Ecto neural progenitor cell (in vitro differentiated cells): ENCODE measurements around the gene GNAT1.

Source experiments
- DNase-seq: peaks from one replicate; pipeline ENCODE4 v3.0.0-alpha.2; 2018; ENCODE audit warnings: low spot score

GNAT1 gene

GRCh38 chr3:50163572-50164455, 27.6 kb upstream of the GNAT1 start:
- no peak for DNase-seq

DNA sequence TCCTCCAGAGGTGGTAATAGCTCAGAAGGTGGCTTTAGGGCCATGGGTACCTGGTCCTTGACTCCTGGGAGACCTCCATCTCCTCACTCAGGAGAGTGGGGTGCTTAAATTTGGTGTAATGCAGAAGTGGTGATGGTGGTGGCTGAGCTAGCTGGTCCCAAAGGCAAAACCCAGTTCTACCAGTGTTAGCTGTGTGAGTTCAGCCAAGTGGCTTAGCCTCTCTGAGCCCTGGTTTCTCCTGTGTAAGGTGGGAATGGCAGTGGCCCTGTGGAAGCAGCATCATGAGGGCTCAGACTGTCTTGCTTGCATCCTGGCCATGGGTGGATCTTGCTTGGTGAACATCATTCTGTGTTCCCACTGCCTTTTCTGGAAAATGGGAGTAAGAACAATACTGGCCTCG, 26.9 kb upstream of the GNAT1 start:
- no peak for DNase-seq

- DNase-seq, result no peak
Observed at GRCh38 chr3:50164984-50165909, 26.2 kb upstream of the GNAT1 start.

DNA sequence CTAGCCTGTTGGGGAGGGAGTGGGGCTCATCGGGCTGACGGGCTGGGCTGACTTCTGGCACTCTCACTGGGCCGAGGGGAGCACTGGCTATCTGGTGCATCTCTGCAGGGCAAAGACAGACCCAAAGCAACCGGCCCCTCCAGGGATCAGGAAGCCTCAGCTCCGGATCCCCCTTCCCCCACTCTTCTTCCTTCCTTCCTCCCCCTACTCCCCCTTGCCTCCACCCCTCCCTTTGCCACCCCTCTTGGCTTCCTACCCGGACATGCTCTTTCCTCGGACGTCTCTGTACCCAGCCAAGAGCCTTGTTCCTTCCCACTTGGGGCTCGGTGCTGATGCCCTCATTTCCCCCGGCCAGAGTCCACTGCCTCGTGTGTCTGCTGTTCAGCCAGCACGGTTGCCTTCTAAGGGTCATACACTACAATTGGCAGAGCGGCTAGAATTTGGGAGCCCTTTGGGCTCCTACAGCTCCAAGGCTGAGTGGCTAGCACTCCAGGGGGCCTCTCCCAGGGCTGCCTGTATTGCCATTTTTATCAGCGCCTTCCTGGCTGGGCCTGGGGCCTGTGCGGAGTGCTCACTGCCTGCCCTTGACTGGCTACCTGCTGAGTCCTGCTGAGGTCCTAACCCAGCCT, 25.4 kb upstream of the GNAT1 start:
- DNase-seq, result no peak

DNA sequence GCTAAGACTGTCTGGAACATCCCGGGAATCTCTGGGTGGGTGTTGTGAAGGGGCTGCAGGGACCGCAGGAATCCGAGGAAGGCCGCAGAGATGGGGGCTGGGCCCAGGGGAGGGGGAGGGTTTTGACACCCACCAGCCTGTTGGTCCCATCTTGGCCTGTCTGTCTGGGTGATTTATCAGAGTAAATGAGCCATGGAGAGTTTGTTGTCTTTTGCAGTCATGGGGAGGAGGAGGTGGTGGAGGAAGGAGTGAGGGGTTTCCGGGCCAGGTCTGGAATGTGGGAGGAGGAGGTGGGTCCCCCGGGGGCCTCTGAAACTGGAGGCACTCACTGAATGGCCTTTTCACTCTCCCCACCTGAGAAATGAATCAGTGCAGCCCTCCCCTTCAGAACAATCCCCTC, 24.8 kb upstream of the GNAT1 start:
- DNase-seq, result no peak

DNA sequence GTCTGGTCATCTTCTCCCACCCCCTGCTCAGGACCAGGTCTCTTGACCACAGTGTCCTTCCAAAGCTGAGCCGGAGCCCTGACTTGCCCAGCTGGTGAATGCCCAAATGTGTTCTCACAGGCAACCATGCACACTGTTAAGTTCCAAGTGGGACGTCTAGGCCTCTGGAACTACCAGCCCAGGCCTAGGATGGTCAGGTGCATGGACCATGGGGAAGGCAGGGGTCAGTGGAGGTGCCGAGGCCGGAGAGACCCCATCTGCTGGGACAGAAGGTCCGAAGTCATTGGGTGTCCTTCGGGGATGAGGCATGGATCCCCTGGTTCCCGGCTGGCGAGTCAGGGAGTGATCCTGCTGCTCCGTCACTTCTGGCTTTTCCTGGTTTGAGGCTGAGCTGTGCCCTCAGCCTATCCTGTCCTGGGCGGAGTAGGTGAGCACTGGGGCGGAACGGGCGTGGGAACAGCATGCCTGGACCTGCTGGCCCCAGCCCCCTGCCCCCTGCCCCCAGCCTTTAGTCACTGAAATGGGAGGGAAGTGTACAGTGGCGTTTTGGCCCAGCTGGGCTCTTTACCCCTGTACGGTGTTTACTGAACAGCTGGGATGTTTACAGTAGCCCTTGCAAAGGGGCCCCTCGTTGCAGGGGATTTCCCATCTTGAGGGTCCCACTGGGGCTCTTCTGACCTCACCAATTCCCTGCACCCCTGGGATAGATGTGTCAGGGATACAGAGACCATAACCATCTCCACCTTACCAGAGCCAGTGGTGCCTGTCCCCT, 24.2 kb upstream of the GNAT1 start:
- peak; percentile 79 for DNase-seq

DNA sequence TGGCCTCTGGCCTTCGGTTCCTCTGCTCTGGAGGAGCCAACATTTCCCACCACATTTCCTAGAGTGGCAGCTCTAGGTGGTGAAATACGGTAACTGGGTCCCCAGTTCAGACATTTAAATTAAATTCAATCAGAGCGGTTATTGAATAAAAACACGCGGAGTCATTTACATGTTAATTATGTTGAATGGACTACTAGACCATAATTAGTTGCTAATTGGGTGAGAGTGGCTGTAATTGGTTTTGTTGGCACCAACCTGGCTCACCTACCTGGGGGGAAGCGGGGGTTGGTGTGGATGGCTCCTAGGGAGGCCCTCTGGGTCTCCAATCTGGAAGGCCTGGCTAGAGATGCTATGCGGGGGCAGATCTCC, 23.6 kb upstream of the GNAT1 start:
- no peak for DNase-seq

GRCh38 chr3:50168388-50168787, 23.0 kb upstream of the GNAT1 start:
- DNase-seq, result peak; percentile 77

DNA sequence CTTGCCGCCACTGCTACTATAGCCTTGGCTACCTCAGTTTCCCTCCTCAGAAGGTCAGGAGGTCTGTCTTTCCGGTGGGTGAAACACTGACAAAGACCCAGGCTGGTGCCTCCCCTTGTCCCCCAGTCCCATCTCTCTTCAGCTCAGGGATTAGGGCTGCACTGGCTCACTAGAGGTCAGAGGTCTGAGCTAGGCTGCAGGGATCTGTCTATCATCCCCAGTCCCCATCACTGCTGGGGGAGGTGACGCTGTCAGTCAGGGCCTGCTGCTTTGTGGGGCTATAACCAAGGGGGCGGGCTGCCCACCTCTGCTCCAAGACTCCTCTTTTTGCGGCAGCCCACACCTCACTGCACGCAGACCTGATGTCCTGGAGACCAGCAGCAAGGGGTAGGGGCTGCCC, 22.6 kb upstream of the GNAT1 start:
- peak; percentile 77 for DNase-seq

DNA sequence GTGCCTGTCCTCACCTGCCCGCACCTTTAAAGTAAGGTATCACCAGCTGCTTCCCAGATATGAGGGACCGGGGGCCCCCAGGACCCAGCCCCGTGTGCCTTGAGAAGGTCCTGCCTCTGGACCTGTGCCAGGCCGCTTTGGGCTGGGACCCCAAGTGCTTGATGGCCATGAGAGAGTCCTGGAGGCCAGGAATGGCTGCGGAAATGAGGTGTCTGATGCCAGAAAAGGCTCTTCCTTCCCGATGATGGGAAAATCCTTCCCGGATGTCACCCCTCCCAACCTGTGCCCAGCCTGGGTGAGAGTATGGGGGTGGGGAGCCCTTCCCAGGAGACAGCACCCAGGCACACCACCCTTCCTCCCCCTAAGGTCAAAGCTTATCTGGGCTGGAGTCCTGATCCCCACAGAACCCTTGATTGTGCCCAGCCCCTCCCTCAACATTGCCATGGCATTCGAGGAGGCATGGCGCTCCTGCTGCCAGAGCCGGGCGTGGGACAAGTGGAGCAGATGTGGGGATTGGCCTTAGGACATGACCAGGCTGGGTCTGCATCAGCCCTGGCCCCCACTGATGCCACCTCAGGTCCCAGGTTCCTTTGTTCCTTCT, 22.1 kb upstream of the GNAT1 start:
- DNase-seq, result no peak

- no peak for DNase-seq
Observed at GRCh38 chr3:50169858-50170257, 21.6 kb upstream of the GNAT1 start.

DNA sequence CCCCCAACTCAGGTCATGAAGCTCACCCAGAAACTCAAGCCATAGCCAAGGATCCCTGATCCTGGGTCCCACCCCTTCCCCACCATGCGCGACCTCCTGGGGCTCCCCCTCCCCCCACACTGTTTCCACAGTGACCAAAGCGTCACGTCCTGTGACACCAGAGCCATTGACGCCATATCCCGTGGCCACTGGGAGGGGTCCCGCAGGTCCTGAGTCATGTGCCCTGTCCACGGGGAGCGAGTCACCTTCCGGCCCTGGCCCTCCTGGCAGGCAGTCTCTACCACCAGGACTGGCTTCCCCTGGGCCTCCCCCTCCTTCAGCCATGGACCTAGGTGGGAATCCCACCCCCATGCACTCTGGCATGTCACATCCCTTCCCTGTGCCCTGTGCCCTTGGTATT, 20.7 kb upstream of the GNAT1 start:
- no peak for DNase-seq

DNA sequence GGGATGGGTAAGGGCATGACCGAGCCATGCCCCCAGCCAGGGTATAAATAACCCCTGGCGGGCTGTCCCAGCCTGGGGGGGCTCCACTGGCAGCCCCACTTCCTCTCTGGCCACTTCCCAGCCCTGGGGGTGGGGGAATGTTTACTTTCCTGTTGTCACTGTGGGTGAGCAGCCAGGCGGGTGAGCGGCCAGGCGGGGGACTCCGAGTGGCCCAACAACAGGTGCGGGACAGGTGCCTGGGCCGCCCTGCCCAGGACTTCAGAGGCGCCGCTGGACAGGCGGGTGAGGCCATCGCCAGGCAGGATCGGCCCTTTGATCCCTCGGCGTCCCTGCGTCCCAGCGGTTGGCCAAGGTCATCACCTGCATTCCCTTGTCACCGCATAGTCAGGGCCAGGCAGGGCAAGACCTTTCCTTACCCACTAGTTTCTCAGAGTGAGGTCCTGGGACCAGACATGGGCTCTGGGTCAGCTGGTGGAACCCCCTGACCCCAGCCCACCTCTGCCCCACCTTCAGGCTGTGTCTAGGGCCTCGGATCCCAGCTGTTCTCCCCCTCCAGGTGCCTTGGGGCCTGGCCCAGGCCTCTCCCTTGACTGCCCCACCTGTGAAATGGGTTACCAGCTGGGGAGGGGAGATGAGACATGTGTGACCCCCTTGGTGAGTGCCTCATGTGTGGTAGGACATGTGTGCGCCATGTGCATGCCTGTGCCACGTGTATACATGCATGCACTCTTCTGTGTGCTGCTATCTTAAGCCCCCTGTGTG, 19.7 kb upstream of the GNAT1 start:
- no peak for DNase-seq

DNA sequence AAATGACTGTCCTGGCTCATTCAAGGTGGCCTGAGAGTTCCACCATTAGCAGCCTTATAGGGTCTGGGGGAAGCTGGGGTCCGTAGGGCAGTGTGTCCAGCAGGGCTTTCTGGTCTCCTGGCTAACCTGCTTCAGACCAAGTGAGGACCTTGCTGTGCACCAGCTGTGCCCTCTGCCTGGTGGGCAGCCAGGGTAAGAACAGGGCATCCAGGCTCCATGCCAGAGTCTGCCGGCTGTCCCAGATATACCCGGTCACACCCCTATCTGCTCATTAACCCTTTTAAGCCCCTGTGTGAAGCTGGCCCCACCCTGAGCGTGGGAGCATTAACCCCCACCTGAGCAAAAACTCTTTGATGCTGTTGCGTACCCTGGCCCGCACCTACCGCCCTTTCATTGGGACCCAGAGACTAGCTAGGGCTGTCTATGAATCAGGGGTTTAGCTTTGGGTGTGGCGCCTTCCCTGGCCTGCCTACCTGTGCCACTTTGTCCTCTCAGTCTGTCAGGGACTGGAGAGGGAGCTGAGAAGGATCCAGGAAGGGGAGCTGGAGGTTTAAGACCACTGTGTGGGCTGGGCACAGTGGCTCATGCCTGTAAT, 18.7 kb upstream of the GNAT1 start:
- no peak for DNase-seq

- no peak for DNase-seq
Observed at GRCh38 chr3:50173685-50174516, 17.5 kb upstream of the GNAT1 start.

DNA sequence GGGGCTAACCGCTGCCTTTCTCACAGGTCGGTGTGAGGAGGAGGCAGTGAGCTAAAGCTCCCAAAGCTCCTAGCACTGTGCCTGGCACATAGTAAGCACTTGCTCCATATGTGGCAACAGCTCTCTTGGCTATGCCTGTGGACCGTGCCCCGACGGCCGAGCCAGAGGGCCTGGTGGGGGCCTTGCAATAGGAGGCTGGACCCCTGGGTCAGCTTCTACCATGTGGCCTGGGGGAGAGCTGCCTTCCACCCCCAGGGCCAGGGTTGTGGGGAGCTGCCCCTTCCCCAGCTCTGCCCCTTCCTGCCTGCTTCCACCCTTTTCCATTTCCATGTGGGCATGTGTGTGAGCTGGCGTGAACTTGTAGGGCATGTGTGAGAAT, 16.9 kb upstream of the GNAT1 start:
- no peak for DNase-seq

- no peak for DNase-seq
Observed at GRCh38 chr3:50174947-50175524, 16.4 kb upstream of the GNAT1 start.

- no peak for DNase-seq
Observed at GRCh38 chr3:50177346-50177745, 14.1 kb upstream of the GNAT1 start.

GRCh38 chr3:50179710-50180109, 11.7 kb upstream of the GNAT1 start:
- DNase-seq, result no peak
